SK-N-SH treated with all-trans-retinoic acid at 6 μM for 48 hours (cell line): ENCODE measurements around the gene NKAPL.

Experiments
- ATAC-seq: fragments of 200-7000 bp; cut with Tn5 transposase; 3 replicates; pipeline ENCODE4 v1.9.1; 2020; ENCODE audit warnings: mild to moderate bottlenecking, moderate library complexity
- ARNTL ChIP-seq: fragments of 450-650 bp; formaldehyde crosslinking; IDR thresholded peaks from 2 replicates; pipeline ENCODE4 v1.5.0; 2020; ENCODE audit warnings: low read depth, mild to moderate bottlenecking, moderate library complexity, borderline replicate concordance
- ESRRG ChIP-seq: fragments of 250-450 bp; sonication (Bioruptor Pico); IDR thresholded peaks from 2 replicates; pipeline ENCODE4 v1.6.1; 2021; ENCODE audit warnings: mild to moderate bottlenecking
- ISL1 ChIP-seq: fragments of 250-450 bp; sonication (Bioruptor Pico); IDR thresholded peaks from 2 replicates; pipeline ENCODE4 v2.1.2; 2022; ENCODE audit warnings: mild to moderate bottlenecking, moderate library complexity
- OSR1 ChIP-seq: fragments of 250-450 bp; sonication (Bioruptor Pico); IDR thresholded peaks from 2 replicates; pipeline ENCODE4 v1.8.0; 2022; ENCODE audit warnings: moderate library complexity, mild to moderate bottlenecking, inconsistent platforms
- PPARA ChIP-seq: fragments of 250-450 bp; sonication (Bioruptor Pico); IDR thresholded peaks from 2 replicates; pipeline ENCODE4 v1.5.0; 2020; ENCODE audit warnings: mild to moderate bottlenecking, borderline replicate concordance
- RARB ChIP-seq: fragments of 250-450 bp; sonication (Bioruptor Pico); IDR thresholded peaks from 2 replicates; pipeline ENCODE4 v1.8.0; 2021; ENCODE audit warnings: mild to moderate bottlenecking, moderate library complexity
- TOX ChIP-seq: fragments of 250-450 bp; sonication (Bioruptor Pico); IDR thresholded peaks from 2 replicates; pipeline ENCODE4 v1.8.0; 2021; ENCODE audit warnings: mild to moderate bottlenecking, moderate library complexity, borderline replicate concordance
- ZFP3 ChIP-seq: fragments of 250-450 bp; sonication (Bioruptor Pico); IDR thresholded peaks from 2 replicates; pipeline ENCODE4 v1.5.0; 2020; ENCODE audit warnings: mild to moderate bottlenecking, moderate library complexity
- ZNF565 ChIP-seq: fragments of 450-650 bp; formaldehyde crosslinking; conservative IDR thresholded peaks from 2 replicates; pipeline ENCODE4 v1.5.0; 2020; ENCODE audit warnings: low read depth, mild to moderate bottlenecking, moderate library complexity
- ZNF8 ChIP-seq: fragments of 450-650 bp; formaldehyde crosslinking; IDR thresholded peaks from 2 replicates; pipeline ENCODE4 v1.5.0; 2020; ENCODE audit warnings: mild to moderate bottlenecking, moderate library complexity
- TF ChIP-seq, protein P1 (sequence below): fragments of 250-450 bp; sonication (Bioruptor Pico); IDR thresholded peaks from 2 replicates; pipeline ENCODE4 v1.8.0; 2021; ENCODE audit warnings: low read depth, mild to moderate bottlenecking, moderate library complexity, borderline replicate concordance
- TF ChIP-seq, protein P2 (sequence below): fragments of 250-450 bp; sonication (Bioruptor Pico); IDR thresholded peaks from 2 replicates; pipeline ENCODE4 v1.5.1; 2021; ENCODE audit warnings: mild to moderate bottlenecking, moderate library complexity
- TF ChIP-seq, protein P3 (sequence below): fragments of 250-450 bp; sonication (Bioruptor Pico); IDR thresholded peaks from 2 replicates; pipeline ENCODE4 v1.8.0; 2020; ENCODE audit warnings: mild to moderate bottlenecking, moderate library complexity, borderline replicate concordance
- TF ChIP-seq, protein P4 (sequence below): fragments of 250-450 bp; sonication (Bioruptor Pico); IDR thresholded peaks from 2 replicates; pipeline ENCODE4 v1.5.0; 2020; ENCODE audit warnings: mild to moderate bottlenecking, moderate library complexity

NKAPL gene

GRCh38 chr6:28264834-28265401 is 5.8 kb downstream of the NKAPL start:
- ATAC-seq, result no peak
- TF ChIP-seq OSR1 (CRISPR knock-in tag) (no peak), ZNF8 (no peak)
- TF ChIP-seq, protein P1, sequence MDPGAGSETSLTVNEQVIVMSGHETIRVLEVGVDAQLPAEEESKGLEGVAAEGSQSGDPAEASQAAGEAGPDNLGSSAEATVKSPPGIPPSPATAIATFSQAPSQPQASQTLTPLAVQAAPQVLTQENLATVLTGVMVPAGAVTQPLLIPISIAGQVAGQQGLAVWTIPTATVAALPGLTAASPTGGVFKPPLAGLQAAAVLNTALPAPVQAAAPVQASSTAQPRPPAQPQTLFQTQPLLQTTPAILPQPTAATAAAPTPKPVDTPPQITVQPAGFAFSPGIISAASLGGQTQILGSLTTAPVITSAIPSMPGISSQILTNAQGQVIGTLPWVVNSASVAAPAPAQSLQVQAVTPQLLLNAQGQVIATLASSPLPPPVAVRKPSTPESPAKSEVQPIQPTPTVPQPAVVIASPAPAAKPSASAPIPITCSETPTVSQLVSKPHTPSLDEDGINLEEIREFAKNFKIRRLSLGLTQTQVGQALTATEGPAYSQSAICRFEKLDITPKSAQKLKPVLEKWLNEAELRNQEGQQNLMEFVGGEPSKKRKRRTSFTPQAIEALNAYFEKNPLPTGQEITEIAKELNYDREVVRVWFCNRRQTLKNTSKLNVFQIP (CRISPR knock-in tag), result no peak
- TF ChIP-seq, all 23 proteins: peak for 0

DNA sequence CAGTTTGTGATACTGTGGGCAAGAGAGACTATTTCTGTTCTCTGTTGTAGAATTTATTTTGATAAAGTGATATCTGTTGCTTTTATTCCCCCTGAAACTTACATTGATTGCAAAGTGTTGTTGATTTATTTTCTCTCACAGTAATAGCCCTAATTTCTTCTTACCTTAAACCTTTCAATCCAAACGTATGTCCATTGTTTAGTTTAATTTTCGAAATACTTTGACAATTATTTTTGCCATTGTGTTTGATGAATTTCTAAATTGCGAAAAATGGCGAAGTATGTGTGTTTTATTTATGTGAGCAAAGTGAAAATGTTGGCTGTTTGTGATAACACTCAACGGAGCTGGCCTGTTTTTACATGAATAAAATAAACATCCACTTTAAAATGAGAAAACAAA is 7.5 kb downstream of the NKAPL start:
- ATAC-seq, result no peak
- TF ChIP-seq, protein P2, sequence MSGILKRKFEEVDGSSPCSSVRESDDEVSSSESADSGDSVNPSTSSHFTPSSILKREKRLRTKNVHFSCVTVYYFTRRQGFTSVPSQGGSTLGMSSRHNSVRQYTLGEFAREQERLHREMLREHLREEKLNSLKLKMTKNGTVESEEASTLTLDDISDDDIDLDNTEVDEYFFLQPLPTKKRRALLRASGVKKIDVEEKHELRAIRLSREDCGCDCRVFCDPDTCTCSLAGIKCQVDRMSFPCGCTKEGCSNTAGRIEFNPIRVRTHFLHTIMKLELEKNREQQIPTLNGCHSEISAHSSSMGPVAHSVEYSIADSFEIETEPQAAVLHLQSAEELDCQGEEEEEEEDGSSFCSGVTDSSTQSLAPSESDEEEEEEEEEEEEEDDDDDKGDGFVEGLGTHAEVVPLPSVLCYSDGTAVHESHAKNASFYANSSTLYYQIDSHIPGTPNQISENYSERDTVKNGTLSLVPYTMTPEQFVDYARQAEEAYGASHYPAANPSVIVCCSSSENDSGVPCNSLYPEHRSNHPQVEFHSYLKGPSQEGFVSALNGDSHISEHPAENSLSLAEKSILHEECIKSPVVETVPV, result no peak
- no peak for TF ChIP-seq RARB (CRISPR knock-in tag)

GRCh38 chr6:28266962-28267694 is 8.0 kb downstream of the NKAPL start, which contains the start of gene ZSCAN26:
ZSCAN26 (plus strand) TSS chr6:28267143; CDS start chr6:28271920, 4,777 bp downstream.
- TF ChIP-seq, protein P3, sequence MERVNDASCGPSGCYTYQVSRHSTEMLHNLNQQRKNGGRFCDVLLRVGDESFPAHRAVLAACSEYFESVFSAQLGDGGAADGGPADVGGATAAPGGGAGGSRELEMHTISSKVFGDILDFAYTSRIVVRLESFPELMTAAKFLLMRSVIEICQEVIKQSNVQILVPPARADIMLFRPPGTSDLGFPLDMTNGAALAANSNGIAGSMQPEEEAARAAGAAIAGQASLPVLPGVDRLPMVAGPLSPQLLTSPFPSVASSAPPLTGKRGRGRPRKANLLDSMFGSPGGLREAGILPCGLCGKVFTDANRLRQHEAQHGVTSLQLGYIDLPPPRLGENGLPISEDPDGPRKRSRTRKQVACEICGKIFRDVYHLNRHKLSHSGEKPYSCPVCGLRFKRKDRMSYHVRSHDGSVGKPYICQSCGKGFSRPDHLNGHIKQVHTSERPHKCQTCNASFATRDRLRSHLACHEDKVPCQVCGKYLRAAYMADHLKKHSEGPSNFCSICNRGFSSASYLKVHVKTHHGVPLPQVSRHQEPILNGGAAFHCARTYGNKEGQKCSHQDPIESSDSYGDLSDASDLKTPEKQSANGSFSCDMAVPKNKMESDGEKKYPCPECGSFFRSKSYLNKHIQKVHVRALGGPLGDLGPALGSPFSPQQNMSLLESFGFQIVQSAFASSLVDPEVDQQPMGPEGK, result 0 out of 2 replicates have a peak, but pooled peaks have one; percentile 30
- TF ChIP-seq, protein P4, sequence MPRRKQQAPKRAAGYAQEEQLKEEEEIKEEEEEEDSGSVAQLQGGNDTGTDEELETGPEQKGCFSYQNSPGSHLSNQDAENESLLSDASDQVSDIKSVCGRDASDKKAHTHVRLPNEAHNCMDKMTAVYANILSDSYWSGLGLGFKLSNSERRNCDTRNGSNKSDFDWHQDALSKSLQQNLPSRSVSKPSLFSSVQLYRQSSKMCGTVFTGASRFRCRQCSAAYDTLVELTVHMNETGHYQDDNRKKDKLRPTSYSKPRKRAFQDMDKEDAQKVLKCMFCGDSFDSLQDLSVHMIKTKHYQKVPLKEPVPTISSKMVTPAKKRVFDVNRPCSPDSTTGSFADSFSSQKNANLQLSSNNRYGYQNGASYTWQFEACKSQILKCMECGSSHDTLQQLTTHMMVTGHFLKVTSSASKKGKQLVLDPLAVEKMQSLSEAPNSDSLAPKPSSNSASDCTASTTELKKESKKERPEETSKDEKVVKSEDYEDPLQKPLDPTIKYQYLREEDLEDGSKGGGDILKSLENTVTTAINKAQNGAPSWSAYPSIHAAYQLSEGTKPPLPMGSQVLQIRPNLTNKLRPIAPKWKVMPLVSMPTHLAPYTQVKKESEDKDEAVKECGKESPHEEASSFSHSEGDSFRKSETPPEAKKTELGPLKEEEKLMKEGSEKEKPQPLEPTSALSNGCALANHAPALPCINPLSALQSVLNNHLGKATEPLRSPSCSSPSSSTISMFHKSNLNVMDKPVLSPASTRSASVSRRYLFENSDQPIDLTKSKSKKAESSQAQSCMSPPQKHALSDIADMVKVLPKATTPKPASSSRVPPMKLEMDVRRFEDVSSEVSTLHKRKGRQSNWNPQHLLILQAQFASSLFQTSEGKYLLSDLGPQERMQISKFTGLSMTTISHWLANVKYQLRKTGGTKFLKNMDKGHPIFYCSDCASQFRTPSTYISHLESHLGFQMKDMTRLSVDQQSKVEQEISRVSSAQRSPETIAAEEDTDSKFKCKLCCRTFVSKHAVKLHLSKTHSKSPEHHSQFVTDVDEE (CRISPR knock-in tag), result 0 out of 2 replicates have a peak, but pooled peaks have one; percentile 45
- TF ChIP-seq ESRRG (CRISPR knock-in tag), result 0 out of 2 replicates have a peak, but pooled peaks have one; percentile 59
- no peak for TF ChIP-seq PPARA (CRISPR knock-in tag)
- ATAC-seq, result peak; percentile 98

GRCh38 chr6:28267695-28268059 is 8.6 kb downstream of the NKAPL start:
- no peak for ATAC-seq
- no peak for TF ChIP-seq ISL1 (CRISPR knock-in tag)
- TF ChIP-seq RARB (CRISPR knock-in tag), result no peak
- no peak for TF ChIP-seq PPARA (CRISPR knock-in tag)

DNA sequence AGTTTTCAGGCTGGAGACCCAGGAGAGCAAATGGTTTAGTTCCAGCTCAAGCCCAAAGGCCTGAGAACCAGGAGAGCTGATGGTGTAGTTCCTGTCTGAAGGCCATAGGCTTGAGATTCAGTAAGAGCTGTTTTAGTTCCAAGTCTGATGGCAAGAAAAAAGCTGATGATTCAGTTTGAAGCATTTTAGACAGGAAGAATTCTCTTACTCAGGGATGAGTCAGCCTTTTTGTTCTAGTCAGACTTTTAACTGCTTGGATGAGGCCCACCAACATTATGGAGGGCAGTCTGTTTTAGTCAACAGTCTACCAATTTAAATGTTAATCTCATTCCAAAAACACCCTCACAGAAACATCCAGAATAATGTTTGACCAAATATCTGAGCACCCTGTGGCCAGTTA is 10.4 kb downstream of the NKAPL start:
- TF ChIP-seq, protein P1 (CRISPR knock-in tag), result no peak; the same call in 1 of the 2 replicates
- no peak for TF ChIP-seq ZFP3 (CRISPR knock-in tag)
- TF ChIP-seq ZNF565 (CRISPR knock-in tag), result no peak
- no peak for TF ChIP-seq ARNTL (CRISPR knock-in tag)
- TF ChIP-seq TOX (CRISPR knock-in tag), result no peak
- TF ChIP-seq, all 23 proteins: peak for 0
- no peak; the same call in 2 of the 3 replicates for ATAC-seq
